Muscle layer of duodenum (tissue), 2 donors: ENCODE data around the gene GABRD.

Experiments
- H3K27ac ChIP-seq: one replicate; pipeline ENCODE4 v1.7.0; 2013; ENCODE audit warnings: mild to moderate bottlenecking, low read length
- H3K27me3 ChIP-seq: one replicate; pipeline ENCODE4 v1.7.0; 2013; ENCODE audit warnings: low read depth, mild to moderate bottlenecking, control low read depth, low read length
- H3K36me3 ChIP-seq, 2 donors: one replicate each; pipeline ENCODE4 v1.7.0; 2013; ENCODE audit warnings: low read length in 2 of 2, control low read depth in 1 of 2, mild to moderate bottlenecking in 1 of 2; ENCODE audit not compliant: insufficient read depth in 2 of 2, control insufficient read depth in 1 of 2
- H3K4me1 ChIP-seq, 2 donors: one replicate each; pipeline ENCODE4 v1.7.0; 2013; ENCODE audit warnings: low read length in 2 of 2, mild to moderate bottlenecking in 2 of 2, control low read depth in 1 of 2, moderate library complexity in 1 of 2; ENCODE audit not compliant: insufficient read depth in 2 of 2, control insufficient read depth in 1 of 2
- H3K4me3 ChIP-seq, 2 donors: one replicate each; pipeline ENCODE4 v1.7.0; 2013; ENCODE audit warnings: low read length in 2 of 2, low read depth in 1 of 2, mild to moderate bottlenecking in 1 of 2
- H3K9me3 ChIP-seq, 2 donors: one replicate each; pipeline ENCODE4 v1.7.0; 2013; ENCODE audit warnings: low read length in 2 of 2, control low read depth in 1 of 2, mild to moderate bottlenecking in 1 of 2; ENCODE audit not compliant: control insufficient read depth in 1 of 2
- donor health status: healthy.

The GABRD gene

DNA sequence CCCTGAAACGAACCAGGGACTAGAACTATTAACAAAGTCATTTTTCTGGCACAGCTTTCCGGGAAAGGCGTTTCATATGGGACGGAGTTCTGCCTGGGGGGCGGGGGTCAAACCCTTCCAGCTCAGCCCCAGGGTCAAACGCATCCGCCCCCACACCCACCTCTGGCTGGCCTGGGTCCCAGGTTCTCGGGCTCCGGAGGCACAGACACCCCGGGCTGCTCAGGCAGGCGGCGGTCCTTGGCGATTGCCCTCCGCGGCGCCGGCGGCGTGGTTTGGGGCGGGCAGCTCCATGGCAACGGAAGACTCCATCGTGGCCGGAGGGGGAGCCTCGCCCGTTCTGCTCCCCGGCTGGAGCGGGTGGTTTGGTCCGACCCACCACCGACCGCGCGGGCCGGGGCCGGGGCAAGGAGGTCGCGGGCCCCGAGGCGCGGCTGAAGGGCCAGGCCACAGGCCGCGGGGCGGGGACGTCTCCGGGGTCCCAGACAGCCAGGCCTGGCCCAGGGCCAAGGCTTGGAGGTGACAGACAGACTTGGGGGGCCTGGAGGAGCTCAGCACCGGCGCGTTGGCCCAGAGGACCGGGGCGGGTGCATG is 15.5 kb upstream of the GABRD start, which contains the start of gene CFAP74:
CFAP74 (minus strand) TSS at position 246 of the 591 bp plus-strand sequence. CDS start 12,830 bp downstream, outside the sequence.
- Histone ChIP-seq H3K27me3 (peaks cover 4% of the 10 kb centered on the region), H3K4me3 (no peak within 1 kb of the TSS), H3K36me3 (no peaks in the 10 kb centered on the region), H3K27ac (no peak within 1 kb of the TSS), H3K9me3 (no peaks in the 10 kb centered on the region), H3K4me1 (peaks cover 0 to 5% of the 10 kb centered on the region in 2 donors)

DNA sequence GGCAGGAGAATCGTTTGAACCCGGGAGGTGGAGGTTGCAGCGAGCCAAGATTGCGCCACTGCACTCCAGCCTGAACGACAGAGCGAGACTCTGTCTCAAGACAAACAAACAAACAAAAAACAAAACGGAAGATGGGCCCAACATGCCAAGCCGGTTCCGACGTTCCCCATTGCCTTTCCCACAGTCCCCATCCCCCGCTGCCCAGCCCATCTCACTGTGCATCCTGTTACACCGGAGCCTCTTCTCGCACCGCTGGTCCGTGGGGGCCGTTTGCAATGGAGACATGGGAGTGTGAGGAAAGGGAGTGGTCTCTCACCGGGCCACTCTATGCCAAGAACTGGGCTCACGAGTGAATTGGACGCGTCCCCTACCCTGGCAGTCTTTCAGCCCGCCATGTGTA is 14.3 kb upstream of the GABRD start:
- Histone ChIP-seq H3K4me3 (no peak overlapping the region), H3K4me1 (peaks cover 0 to 5% of the 10 kb centered on the region in 2 donors), H3K36me3 (no peaks in the 10 kb centered on the region), H3K9me3 (no peaks in the 10 kb centered on the region), H3K27ac (no peak overlapping the region), H3K27me3 (peaks cover 4% of the 10 kb centered on the region)

DNA sequence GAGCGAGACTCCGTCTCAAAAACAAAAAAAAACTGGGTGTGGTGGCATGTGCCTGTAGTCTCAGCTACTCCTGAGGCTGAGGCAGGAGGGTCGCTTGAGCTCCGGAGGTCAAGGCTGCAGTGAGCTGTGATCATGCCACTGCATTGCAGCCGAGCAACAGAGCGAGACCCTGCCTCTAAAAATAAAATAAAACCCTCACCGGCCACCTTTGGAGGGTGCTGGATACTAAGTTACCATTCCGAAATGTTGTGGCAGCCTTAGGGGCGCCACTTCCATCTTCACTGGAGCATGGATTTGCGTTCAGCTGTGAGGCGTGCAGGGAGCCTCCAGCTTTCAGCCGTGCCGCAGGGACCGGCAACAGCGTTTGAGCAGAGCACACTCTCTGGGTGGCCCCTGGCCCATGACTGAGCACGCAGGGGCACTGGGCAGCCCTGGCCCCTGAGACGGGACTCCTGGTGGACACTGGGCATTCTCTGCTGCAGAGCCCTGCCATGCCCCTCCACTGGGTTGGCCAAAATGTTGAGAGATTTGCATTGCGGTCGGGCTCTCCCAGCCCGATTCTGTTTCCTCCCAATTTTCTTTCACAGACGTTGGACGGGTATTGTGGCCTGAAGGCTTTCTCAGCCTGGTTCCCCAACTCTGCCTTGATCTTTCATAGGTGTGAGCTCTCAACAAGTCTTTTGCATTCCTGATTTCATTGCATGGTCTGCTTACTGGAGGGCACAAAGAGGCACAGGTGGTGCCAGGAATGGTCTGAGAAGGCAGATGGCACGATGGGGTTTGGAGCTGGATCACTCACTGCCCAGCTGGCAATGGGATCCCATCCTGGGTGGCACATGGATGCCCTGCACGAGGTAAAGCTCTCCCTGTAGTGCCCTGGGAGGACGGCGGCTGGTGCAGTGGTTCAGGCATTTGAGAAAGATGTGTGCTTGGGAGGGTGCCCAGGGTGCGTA is 9.8 kb upstream of the GABRD start:
- Histone ChIP-seq H3K27me3 (no peaks in the 10 kb centered on the region), H3K27ac (no peak overlapping the region), H3K36me3 (no peaks in the 10 kb centered on the region), H3K9me3 (no peaks in the 10 kb centered on the region), H3K4me1 (no peaks in the 10 kb centered on the region), H3K4me3 (no peak overlapping the region)

DNA sequence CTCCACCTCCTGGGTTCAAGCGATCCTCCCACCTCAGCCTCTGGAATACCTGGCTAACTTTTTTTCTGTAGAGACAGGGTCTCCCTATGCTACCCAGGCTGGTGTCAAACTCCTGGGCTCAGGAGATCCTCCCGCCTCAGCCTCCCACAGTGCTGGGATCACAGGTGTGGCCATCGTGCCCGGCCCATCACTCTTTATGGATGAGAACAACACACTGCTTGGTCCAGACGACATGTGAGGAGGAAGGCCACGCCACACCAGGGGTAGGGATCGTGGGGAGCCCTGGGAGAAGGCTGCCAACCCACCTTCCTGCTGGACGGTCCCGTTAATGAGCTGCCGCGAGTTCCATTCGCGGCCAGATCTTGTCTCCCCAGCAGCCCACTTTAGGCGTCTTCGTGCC is 5.0 kb upstream of the GABRD start:
- H3K27me3 ChIP-seq = no peaks in the 10 kb centered on the region
- no peaks in the 10 kb centered on the region for H3K36me3 ChIP-seq
- H3K4me1 ChIP-seq = no peaks in the 10 kb centered on the region
- no peaks in the 10 kb centered on the region for H3K9me3 ChIP-seq
- no peak overlapping the region for H3K27ac ChIP-seq
- H3K4me3 ChIP-seq = no peak overlapping the region

DNA sequence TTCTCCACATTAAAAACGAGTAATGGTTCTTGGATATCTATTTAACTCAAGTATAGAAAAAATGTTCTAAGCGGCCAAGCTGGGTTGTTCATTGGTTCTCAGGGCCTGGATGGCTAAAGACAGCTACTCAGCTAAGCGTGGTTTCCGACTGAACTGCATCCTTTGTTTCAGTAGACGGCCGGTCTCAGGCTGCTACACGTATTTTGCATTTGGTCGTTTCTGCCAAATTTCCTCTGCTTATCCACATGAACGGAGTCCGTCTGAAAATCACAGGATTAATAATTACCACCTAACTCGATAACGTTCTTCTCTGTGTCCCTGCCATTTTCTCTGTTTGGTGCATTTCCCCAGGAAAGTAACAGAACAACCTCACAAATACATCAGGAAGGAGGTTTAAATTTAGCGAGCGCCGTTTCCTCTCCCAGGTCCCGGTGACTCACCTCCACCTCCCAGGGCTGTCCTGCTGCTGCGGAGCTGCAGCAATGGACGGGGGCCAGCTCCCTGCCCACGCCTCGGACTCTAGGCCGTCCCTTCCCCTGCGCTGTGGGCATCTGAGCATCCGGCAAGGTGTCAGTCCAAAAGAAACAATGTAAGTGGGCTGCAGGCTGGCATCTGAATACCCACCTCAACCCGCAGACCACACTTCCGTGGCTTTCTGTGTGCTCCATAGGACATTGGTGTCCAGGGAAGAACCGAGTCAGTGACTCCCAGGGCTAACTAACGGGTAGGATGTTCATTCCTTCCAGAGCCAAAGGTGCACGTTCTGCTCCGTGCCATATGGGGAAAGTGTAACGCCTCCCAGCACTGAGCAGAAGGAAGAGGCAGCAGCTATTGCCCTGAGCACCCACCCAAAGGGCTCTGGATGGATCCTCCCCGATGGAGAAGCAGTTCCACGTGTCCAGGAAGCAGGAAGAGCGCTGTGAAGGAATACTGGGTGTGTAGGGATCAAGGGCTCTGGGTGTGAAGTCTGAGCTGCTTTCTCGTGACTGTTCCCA is 4.1 kb upstream of the GABRD start:
- Histone ChIP-seq H3K27ac (no peak overlapping the region), H3K9me3 (no peaks in the 10 kb centered on the region), H3K27me3 (peaks cover 4% of the 10 kb centered on the region)

DNA sequence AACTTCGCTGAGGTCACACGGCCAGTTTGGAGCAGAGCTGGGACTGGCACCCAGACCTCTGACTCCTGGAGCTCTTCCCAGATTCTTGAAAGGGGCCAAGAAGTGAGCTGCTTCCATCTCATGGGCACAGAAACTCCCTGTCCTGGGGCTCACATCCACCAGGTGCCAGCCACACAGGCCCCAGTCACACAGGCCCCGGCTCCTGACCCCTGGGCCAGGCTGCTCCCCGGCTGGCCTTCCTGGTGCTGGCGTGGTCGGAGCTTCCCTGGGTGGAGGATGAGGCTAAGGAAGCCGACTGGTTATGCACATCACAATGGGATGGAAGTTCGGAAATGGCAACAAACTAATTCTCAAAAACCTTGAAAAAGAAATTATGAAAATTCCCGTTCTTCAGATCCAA is 3.0 kb upstream of the GABRD start:
- no peak overlapping the region for H3K4me3 ChIP-seq
- H3K27ac ChIP-seq = no peak overlapping the region
- H3K27me3 ChIP-seq = peaks cover 15% of the 10 kb centered on the region
- H3K4me1 ChIP-seq = peaks cover 0 to 5% of the 10 kb centered on the region in 2 donors
- no peaks in the 10 kb centered on the region for H3K36me3 ChIP-seq
- no peaks in the 10 kb centered on the region for H3K9me3 ChIP-seq

More for the DNA sequence above, 4.1 kb upstream of the GABRD start:
- H3K4me1 ChIP-seq = peaks cover 0 to 5% of the 10 kb centered on the region in 2 donors
- H3K36me3 ChIP-seq = no peaks in the 10 kb centered on the region
- H3K4me3 ChIP-seq = no peak overlapping the region

DNA sequence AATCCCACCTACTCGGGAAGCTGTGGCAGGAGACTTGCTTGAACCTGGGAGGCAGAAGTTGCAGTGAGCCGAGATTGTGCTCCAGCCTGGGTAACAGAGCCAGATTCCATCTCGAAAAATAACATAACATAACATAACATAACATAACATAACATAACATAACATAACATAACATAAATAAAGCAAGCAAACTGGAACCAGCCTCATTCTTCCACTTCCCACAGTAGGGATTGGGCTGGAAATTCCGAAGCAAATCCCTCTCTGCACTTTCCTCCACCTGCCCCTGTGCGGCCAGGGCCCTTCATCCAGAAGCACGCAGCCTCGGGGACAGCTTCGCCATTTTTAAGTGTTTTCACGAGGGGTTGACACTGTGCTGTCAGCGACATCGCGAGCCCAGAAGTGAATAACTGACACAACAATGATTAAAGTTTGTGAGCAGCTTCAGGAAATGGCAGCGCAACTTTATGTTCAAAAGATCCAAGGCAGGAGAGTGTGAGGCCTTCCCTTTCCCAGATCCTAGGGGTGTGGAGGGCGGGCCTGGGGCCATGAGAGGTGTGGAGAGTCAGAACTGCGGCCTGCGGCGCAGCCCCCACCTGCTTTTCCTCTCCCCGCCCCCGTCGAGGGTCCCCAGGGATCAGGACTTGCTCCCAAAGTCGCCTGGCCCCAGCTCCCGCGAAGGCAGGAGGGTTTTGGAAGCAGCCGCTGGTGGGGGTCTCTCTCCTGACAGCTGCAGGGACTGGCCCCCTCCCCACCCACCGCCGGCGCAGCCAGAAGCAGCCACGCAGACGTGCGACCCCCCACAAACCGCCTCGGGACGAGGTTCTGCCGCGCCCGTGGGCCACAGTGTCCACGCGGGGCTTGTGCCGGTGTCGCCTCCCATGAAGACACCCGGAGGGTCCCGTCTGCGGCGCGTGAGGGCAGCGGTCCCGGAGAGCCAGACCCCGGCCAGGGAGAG is 651 bp upstream of the GABRD start:
- Histone ChIP-seq H3K4me3 (no peak overlapping the region), H3K27me3 (peaks cover 18% of the 10 kb centered on the region), H3K27ac (no peak overlapping the region), H3K9me3 (no peaks in the 10 kb centered on the region), H3K4me1 (peaks cover 0 to 5% of the 10 kb centered on the region in 2 donors), H3K36me3 (no peaks in the 10 kb centered on the region)

DNA sequence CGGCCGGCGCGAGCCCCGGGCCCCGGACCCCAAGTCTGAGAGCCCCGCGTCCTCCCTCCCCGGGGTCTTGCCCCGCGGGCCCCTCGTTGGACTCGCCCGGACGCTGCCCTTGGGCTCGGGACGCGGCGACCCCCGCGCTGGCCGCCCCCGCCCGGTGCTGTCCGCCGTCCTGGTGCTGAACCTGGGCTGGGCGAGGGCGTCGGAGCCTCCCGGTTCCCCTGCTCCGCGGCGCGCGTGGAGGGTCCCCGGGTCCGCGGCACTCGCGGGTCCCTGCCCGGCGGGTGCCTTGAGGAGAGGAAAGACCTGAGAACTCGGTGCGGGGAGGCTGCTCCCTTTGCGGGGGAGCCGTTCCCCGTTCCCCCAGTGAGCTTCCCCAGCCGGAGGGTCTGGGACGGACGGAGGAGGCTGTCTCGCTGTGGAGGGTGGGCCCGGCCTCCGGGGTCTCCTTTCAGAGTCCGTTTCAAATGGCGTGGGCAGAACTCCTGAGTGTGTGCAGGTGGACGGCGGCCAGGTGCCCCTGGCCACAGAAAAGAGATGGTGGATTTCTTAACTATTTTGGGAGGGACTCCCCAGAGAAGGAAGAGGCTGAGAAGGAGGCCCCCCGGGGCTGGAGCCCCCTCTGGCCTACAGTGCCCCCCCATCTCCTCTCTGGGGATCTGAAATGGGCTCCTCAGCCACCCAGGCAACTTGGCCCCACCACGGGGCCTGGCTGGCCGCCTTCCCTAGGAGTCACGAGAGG is 595 bp downstream of the GABRD start:
- Histone ChIP-seq H3K4me3 (no peak overlapping the region), H3K9me3 (no peaks in the 10 kb centered on the region), H3K27ac (no peak overlapping the region), H3K27me3 (peaks cover 18% of the 10 kb centered on the region), H3K4me1 (peaks cover 0 to 5% of the 10 kb centered on the region in 2 donors), H3K36me3 (no peaks in the 10 kb centered on the region)

DNA sequence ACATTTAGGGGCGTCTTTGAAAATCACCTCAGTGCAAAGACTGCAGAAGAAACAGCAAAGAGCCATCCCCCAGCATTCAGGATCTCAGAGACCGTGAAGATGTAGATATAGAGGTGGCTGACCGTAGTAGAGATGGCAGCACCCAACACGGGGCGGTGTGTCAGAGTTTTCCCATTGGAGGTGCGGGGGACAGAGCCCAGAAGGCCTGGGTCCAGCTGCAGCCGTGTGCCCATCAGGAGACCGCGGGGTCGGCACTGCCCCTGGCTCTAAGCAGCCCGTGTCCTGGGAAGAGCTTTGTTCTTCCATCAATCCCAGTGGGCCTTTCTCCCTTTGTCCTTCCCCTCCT is 1.1 kb downstream of the GABRD start:
- no peaks in the 10 kb centered on the region for H3K36me3 ChIP-seq
- no peaks in the 10 kb centered on the region for H3K9me3 ChIP-seq
- H3K27ac ChIP-seq = no peak overlapping the region
- peaks cover 18% of the 10 kb centered on the region for H3K27me3 ChIP-seq
- H3K4me1 ChIP-seq = peaks cover 0 to 10% of the 10 kb centered on the region in 2 donors
- H3K4me3 ChIP-seq = no peak overlapping the region

DNA sequence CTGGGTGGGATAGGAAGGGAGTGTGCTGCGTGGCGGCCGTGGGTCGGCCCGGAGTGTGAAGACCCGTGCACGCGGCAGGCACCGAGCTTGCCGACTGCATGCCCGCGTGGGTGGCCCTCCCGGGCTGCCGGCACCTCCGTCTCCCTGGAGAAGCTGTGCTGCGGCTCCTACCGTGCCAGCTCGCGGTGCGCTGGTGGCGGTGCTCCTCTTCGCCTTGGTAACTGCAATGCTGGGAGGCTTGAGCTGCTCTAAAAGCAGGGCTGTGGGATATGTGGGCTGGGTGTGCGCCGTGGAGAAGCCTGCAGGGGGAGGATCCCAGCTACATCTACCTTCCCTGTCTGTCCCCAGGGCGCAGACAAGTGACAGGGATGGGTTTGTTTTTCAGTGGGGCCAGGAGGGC is 2.4 kb downstream of the GABRD start:
- Histone ChIP-seq H3K4me1 (peaks cover 0 to 15% of the 10 kb centered on the region in 2 donors), H3K27me3 (peaks cover 18% of the 10 kb centered on the region), H3K4me3 (no peak overlapping the region), H3K9me3 (no peaks in the 10 kb centered on the region), H3K36me3 (no peaks in the 10 kb centered on the region), H3K27ac (no peak overlapping the region)
